Suprapubic skin (tissue), 4 donors: Measurements from ENCODE around the gene CIP2A.

Experiments
- CTCF ChIP-seq, 2 donors: fragments of 200-600 bp in 1 of 2; fragments of 450-650 bp in 1 of 2; sonication (generic) in 1 of 2; IDR thresholded peaks; one replicate each; pipeline ENCODE4 v1.5.1; 2016 to 2019; ENCODE audit warnings: antibody characterized with exemption in 2 of 2, mild to moderate bottlenecking in 1 of 2, moderate library complexity in 1 of 2
- EP300 ChIP-seq: sonication (generic); formaldehyde crosslinking; IDR thresholded peaks from one replicate; pipeline ENCODE4 v1.6.1; 2017; ENCODE audit warnings: antibody characterized with exemption
- POLR2A ChIP-seq, 2 donors: fragments of 450-650 bp; IDR thresholded peaks; one replicate each; pipeline ENCODE4 v1.6.1; 2017; ENCODE audit warnings: antibody characterized with exemption in 2 of 2, mild to moderate bottlenecking in 2 of 2, moderate library complexity in 2 of 2
- POLR2AphosphoS5 ChIP-seq, 3 donors: sonication (generic); formaldehyde crosslinking; IDR thresholded peaks; one replicate each; pipeline ENCODE4 v1.6.1; 2017; ENCODE audit warnings: antibody characterized with exemption in 3 of 3

GRCh38 chr3:108598375-108598774, 9.1 kb upstream of the CIP2A start:
- TF ChIP-seq POLR2A (IDR thresholded peaks at IDR 0.05), result no peak
- TF ChIP-seq CTCF (IDR thresholded peaks at IDR 0.05), result no peak
- no peak for TF ChIP-seq EP300
- TF ChIP-seq POLR2AphosphoS5 (IDR thresholded peaks at IDR 0.05), result no peak
